Activated naive CD4-positive, alpha-beta T cell treated with Interleukin-2 at 50 U/mL for 16 hours (primary cell): ENCODE measurements around the gene HOXC10.

Experiments
- DNase-seq: peaks from one replicate; pipeline ENCODE4 v3.0.0-alpha.2; 2020

Gene HOXC10

GRCh38 chr12:53992377-53992889 is 7.5 kb downstream of the HOXC10 start:
- no peak for DNase-seq

GRCh38 chr12:53993162-53994008 is 8.4 kb downstream of the HOXC10 start:
- DNase-seq: no peak

GRCh38 chr12:53994009-53994263 is 9.0 kb downstream of the HOXC10 start:
- no peak for DNase-seq

- DNase-seq: no peak
Observed at GRCh38 chr12:53994264-53995001, 9.5 kb downstream of the HOXC10 start.

- peak; percentile 27 for DNase-seq
Observed at GRCh38 chr12:53995002-53995377, 10.0 kb downstream of the HOXC10 start.

- DNase-seq: no peak
Observed at GRCh38 chr12:53995378-53996239, 10.7 kb downstream of the HOXC10 start.

- DNase-seq: no peak
Observed at GRCh38 chr12:53996240-53997203, 11.6 kb downstream of the HOXC10 start.

GRCh38 chr12:53997204-53998109 is 12.5 kb downstream of the HOXC10 start:
- no peak for DNase-seq

- DNase-seq: no peak
Observed at GRCh38 chr12:53998110-53998899, 13.4 kb downstream of the HOXC10 start.

GRCh38 chr12:53998900-53999236 is 13.9 kb downstream of the HOXC10 start:
- no peak for DNase-seq

- no peak for DNase-seq
Observed at GRCh38 chr12:53999559-54000115, 14.7 kb downstream of the HOXC10 start.

GRCh38 chr12:54000116-54001114 is 15.5 kb downstream of the HOXC10 start, which contains the start of gene HOXC9:
Gene HOXC9, plus strand, starts transcription at chr12:54000161. Its CDS starts 28 bp downstream, at chr12:54000189.
- no peak for DNase-seq

GRCh38 chr12:54001283-54002187 is 16.6 kb downstream of the HOXC10 start:
- DNase-seq: no peak

- no peak for DNase-seq
Observed at GRCh38 chr12:54002278-54002914, 17.4 kb downstream of the HOXC10 start.

GRCh38 chr12:54002915-54003389 is 18.0 kb downstream of the HOXC10 start:
- DNase-seq: no peak

GRCh38 chr12:54003625-54004024 is 18.7 kb downstream of the HOXC10 start:
- DNase-seq: no peak
